GM19238 (cell line): ENCODE results near the gene RAB28.

Experiments
- DNase-seq: peaks from one replicate; pipeline ENCODE4 v3.0.0; 2011; ENCODE audit warnings: low spot score; ENCODE audit not compliant: insufficient read length

The RAB28 gene

GRCh38 chr4:13378973-13379759 lies 105.0 kb downstream of the RAB28 start:
- no peak for DNase-seq

- DNase-seq: no peak
Observed at GRCh38 chr4:13371048-13371447, 113.1 kb downstream of the RAB28 start.

- DNase-seq: no peak
Observed at GRCh38 chr4:13368217-13368616, 115.9 kb downstream of the RAB28 start.

- DNase-seq: no peak
Observed at GRCh38 chr4:13367691-13368090, 116.4 kb downstream of the RAB28 start.

GRCh38 chr4:13367244-13367643 lies 116.9 kb downstream of the RAB28 start:
- no peak for DNase-seq

GRCh38 chr4:13365195-13365594 lies 118.9 kb downstream of the RAB28 start:
- no peak for DNase-seq

GRCh38 chr4:13364653-13365052 lies 119.5 kb downstream of the RAB28 start:
- DNase-seq: no peak

GRCh38 chr4:13364172-13364571 lies 120.0 kb downstream of the RAB28 start:
- DNase-seq: no peak

- no peak for DNase-seq
Observed at GRCh38 chr4:13359809-13360208, 124.3 kb downstream of the RAB28 start.

GRCh38 chr4:13355111-13355880 lies 128.8 kb downstream of the RAB28 start:
- DNase-seq: no peak

GRCh38 chr4:13349096-13349495 lies 135.0 kb downstream of the RAB28 start:
- no peak for DNase-seq

- DNase-seq: no peak
Observed at GRCh38 chr4:13348216-13348615, 135.9 kb downstream of the RAB28 start.

- no peak for DNase-seq
Observed at GRCh38 chr4:13347517-13348125, 136.5 kb downstream of the RAB28 start.

- DNase-seq: no peak
Observed at GRCh38 chr4:13344216-13344615, 139.9 kb downstream of the RAB28 start.

GRCh38 chr4:13340672-13341071 lies 143.5 kb downstream of the RAB28 start:
- no peak for DNase-seq

GRCh38 chr4:13331827-13332226 lies 152.3 kb downstream of the RAB28 start:
- DNase-seq: no peak

- no peak for DNase-seq
Observed at GRCh38 chr4:13329963-13330362, 154.2 kb downstream of the RAB28 start.

GRCh38 chr4:13329340-13329850 lies 154.7 kb downstream of the RAB28 start:
- DNase-seq: no peak

- no peak for DNase-seq
Observed at GRCh38 chr4:13328591-13328990, 155.5 kb downstream of the RAB28 start.

- no peak for DNase-seq
Observed at GRCh38 chr4:13327991-13328390, 156.1 kb downstream of the RAB28 start.

GRCh38 chr4:13325744-13326143 lies 158.4 kb downstream of the RAB28 start:
- DNase-seq: no peak

- no peak for DNase-seq
Observed at GRCh38 chr4:13323921-13324320, 160.2 kb downstream of the RAB28 start.
